Measurements from ENCODE around the gene ARL9. TPM values are rescaled to one million over a fixed set of nuclear protein-coding genes. Genes with fewer than 3 reads are reported as not detected.

The ARL9 gene
- total RNA-seq, 1 experiment from 2014 or later, result 0.36 TPM

DNA sequence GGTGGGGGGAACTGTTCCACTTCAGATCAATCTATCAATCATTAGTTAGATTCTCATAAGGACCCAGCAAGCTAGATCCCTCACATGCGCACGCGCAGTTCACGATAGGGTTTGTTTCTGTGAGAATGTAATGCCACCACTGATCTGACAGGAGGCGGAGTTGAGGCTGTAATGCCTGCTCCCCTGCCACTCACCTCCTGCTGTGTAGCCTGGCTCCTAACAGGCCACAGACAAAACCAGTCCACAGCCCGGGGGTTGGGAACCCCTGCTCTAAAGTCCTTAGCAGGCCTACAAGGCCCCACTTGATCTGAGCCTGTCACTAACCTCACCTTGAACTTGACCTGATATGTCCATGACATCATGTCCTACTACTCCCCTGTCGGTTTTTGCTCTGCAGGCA is 30.3 kb downstream of the ARL9 start:
- no peaks in the 10 kb centered on the region for H3K9me3 ChIP-seq
- H3K9me3 Mint-ChIP-seq (ENCODE audit: unreplicated experiment), result no peaks in the 10 kb centered on the region

DNA sequence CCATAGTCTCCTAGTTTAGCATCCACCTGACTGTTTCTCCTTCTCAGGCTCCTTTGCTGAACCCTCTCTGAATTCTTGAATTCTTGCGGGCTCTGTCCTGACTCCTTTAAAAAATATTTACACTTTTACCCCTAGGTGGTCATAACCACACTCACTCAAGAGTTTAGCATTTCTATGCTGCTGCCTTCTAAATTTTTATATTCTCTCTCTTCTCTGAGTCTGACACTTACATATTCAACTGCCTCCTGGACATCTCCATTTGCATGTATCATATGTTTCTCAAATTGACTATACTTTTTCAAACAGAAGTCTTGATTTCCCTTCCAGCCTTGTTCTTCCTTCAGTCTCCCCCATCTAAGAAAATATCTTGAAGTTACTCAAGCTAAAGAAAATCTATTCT is 31.6 kb downstream of the ARL9 start:
- no peak overlapping the region for H3K4me3 Mint-ChIP-seq (ENCODE audit: unreplicated experiment)
- H3K27ac Mint-ChIP-seq (ENCODE audit: unreplicated experiment), result no peak overlapping the region
- H3K36me3 ChIP-seq (ENCODE audit: control insufficient read depth, insufficient read depth, low read length), result no peaks in the 10 kb centered on the region
- no peaks in the 10 kb centered on the region for H3K36me3 Mint-ChIP-seq (ENCODE audit: insufficient read depth, unreplicated experiment)
- POLR2A ChIA-PET, result no interaction called here
- no peaks in the 10 kb centered on the region for H3K4me1 ChIP-seq
- intact Hi-C loops (cut with micrococcal nuclease; ENCODE audit: unreplicated experiment), result no loop called here
- no peak for DNase-seq
- H3K9me3 Mint-ChIP-seq (ENCODE audit: unreplicated experiment), result no peaks in the 10 kb centered on the region
- TF ChIP-seq, protein P1, sequence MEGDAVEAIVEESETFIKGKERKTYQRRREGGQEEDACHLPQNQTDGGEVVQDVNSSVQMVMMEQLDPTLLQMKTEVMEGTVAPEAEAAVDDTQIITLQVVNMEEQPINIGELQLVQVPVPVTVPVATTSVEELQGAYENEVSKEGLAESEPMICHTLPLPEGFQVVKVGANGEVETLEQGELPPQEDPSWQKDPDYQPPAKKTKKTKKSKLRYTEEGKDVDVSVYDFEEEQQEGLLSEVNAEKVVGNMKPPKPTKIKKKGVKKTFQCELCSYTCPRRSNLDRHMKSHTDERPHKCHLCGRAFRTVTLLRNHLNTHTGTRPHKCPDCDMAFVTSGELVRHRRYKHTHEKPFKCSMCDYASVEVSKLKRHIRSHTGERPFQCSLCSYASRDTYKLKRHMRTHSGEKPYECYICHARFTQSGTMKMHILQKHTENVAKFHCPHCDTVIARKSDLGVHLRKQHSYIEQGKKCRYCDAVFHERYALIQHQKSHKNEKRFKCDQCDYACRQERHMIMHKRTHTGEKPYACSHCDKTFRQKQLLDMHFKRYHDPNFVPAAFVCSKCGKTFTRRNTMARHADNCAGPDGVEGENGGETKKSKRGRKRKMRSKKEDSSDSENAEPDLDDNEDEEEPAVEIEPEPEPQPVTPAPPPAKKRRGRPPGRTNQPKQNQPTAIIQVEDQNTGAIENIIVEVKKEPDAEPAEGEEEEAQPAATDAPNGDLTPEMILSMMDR (IDR thresholded peaks at IDR 0.05; ENCODE audit: insufficient read depth in 1 of 2, low read depth in 1 of 2, low read length in 1 of 2, severe bottlenecking in 1 of 2, unreplicated experiment in 1 of 2), result no peak
- CTCF ChIA-PET, result no interaction called here
- BruUV-seq (replicated peaks), result no TSS peak
- H3K27me3 Mint-ChIP-seq (ENCODE audit: insufficient read depth, unreplicated experiment), result no peaks in the 10 kb centered on the region
- H3K9me3 ChIP-seq, result no peaks in the 10 kb centered on the region
- H3K27me3 ChIP-seq (replicated peaks; ENCODE audit: control insufficient read depth, insufficient read depth, low read length), result no peaks in the 10 kb centered on the region
- H3K4me1 Mint-ChIP-seq (ENCODE audit: low read depth, unreplicated experiment), result no peaks in the 10 kb centered on the region
- no peak overlapping the region for H3K4me3 ChIP-seq (ENCODE audit: low read depth, low read length)

More for the DNA sequence above, 30.3 kb downstream of the ARL9 start:
- Histone ChIP-seq H3K4me1 (no peaks in the 10 kb centered on the region), H3K4me3 (ENCODE audit: low read depth, low read length) (no peak overlapping the region), H3K36me3 (ENCODE audit: control insufficient read depth, insufficient read depth, low read length) (no peaks in the 10 kb centered on the region), H3K27me3 (replicated peaks; ENCODE audit: control insufficient read depth, insufficient read depth, low read length) (no peaks in the 10 kb centered on the region)
- DNase-seq, result peak in 1 of 2 experiments; percentile 2
- TF ChIP-seq, protein P1 (IDR thresholded peaks at IDR 0.05; ENCODE audit: insufficient read depth in 1 of 2, low read depth in 1 of 2, low read length in 1 of 2, severe bottlenecking in 1 of 2, unreplicated experiment in 1 of 2), result no peak
- intact Hi-C loops (cut with micrococcal nuclease; ENCODE audit: unreplicated experiment), result no loop called here
- ChIA-PET CTCF (no interaction called here), POLR2A (no interaction called here)
- Mint-ChIP-seq H3K27ac (ENCODE audit: unreplicated experiment) (no peak overlapping the region), H3K27me3 (ENCODE audit: insufficient read depth, unreplicated experiment) (no peaks in the 10 kb centered on the region), H3K36me3 (ENCODE audit: insufficient read depth, unreplicated experiment) (no peaks in the 10 kb centered on the region), H3K4me1 (ENCODE audit: low read depth, unreplicated experiment) (no peaks in the 10 kb centered on the region), H3K4me3 (ENCODE audit: unreplicated experiment) (no peak overlapping the region)
- BruUV-seq (replicated peaks), result no TSS peak

DNA sequence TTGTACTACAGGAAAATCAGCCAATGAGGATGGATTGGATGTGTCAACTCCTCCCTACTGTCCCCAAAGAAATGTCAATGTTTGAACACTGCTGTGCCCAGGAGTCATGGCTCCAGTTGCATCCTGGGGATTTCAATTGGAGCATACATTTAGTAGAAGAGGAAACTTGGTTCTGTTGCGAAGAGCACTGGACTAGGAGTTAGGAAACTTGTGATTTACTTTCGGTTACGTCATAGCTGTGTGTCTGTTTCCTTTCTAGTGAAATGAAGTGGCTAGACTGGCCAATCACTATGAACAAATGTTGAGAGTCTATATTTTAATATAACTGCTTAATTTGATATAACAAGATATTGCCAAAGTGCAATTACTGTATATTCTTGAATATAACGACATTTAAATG is 35.2 kb downstream of the ARL9 start:
- H3K27me3 ChIP-seq (replicated peaks; ENCODE audit: control insufficient read depth, insufficient read depth, low read length), result no peaks in the 10 kb centered on the region
- TF ChIP-seq, protein P1 (IDR thresholded peaks at IDR 0.05; ENCODE audit: insufficient read depth in 1 of 2, low read depth in 1 of 2, low read length in 1 of 2, severe bottlenecking in 1 of 2, unreplicated experiment in 1 of 2), result no peak
- Mint-ChIP-seq H3K27ac (ENCODE audit: unreplicated experiment) (no peak overlapping the region), H3K4me1 (ENCODE audit: low read depth, unreplicated experiment) (peaks cover 5% of the 10 kb centered on the region), H3K4me3 (ENCODE audit: unreplicated experiment) (no peak overlapping the region), H3K27me3 (ENCODE audit: insufficient read depth, unreplicated experiment) (no peaks in the 10 kb centered on the region), H3K36me3 (ENCODE audit: insufficient read depth, unreplicated experiment) (no peaks in the 10 kb centered on the region), H3K9me3 (ENCODE audit: unreplicated experiment) (no peaks in the 10 kb centered on the region)
- BruUV-seq (replicated peaks), result no TSS peak
- no peak overlapping the region for H3K4me3 ChIP-seq (ENCODE audit: low read depth, low read length)
- intact Hi-C loops (cut with micrococcal nuclease; ENCODE audit: unreplicated experiment), result loop anchor here (5.0 kb wide), 1 partner anchor 104 kb away; the partner anchor contains the start of genes PAICS and PPAT
- H3K4me1 ChIP-seq, result 0 out of 2 replicates have a peak, but pooled peaks cover 4% of the 10 kb centered on the region
- ChIA-PET CTCF (no interaction called here), POLR2A (no interaction called here)
- no peaks in the 10 kb centered on the region for H3K36me3 ChIP-seq (ENCODE audit: control insufficient read depth, insufficient read depth, low read length)
- no peaks in the 10 kb centered on the region for H3K9me3 ChIP-seq
- DNase-seq, result no peak

Measured in Caco-2 (cell line).